Transverse colon (tissue), 4 donors: ENCODE results near the gene OVOL1. TPM values are rescaled to one million over a fixed set of nuclear protein-coding genes. Genes with fewer than 3 reads are reported as not detected.

ENCODE experiments used
- DNase-seq: peaks from one replicate; pipeline ENCODE4 v3.0.0-alpha.2; 2019
- H3K27ac ChIP-seq, 4 donors: fragments of 200-600 bp; sonication (generic); 2 replicates each; pipeline ENCODE4 v1.5.1; 2016 to 2018; ENCODE audit warnings: inconsistent platforms in 4 of 4
- H3K27me3 ChIP-seq: fragments of 200-600 bp; sonication (generic); 2 replicates; pipeline ENCODE4 v1.5.1; 2017; ENCODE audit warnings: inconsistent platforms
- H3K36me3 ChIP-seq, 4 donors: fragments of 200-600 bp; sonication (generic); 2 replicates each; pipeline ENCODE4 v1.5.1; 2017 to 2019; ENCODE audit warnings: inconsistent platforms in 4 of 4
- H3K4me1 ChIP-seq, 4 donors: fragments of 200-600 bp; sonication (generic); 2 replicates each; pipeline ENCODE4 v1.5.1; 2017 to 2020; ENCODE audit warnings: inconsistent platforms in 4 of 4
- H3K4me3 ChIP-seq, 4 donors: fragments of 200-600 bp; sonication (generic); 1 replicate in 1 of 4; 2 replicates in 3 of 4; pipeline versions ENCODE4 v1.5.1 to v1.6.1; 2017 to 2019; ENCODE audit warnings: inconsistent platforms in 4 of 4
- H3K9me3 ChIP-seq, 2 donors: fragments of 200-600 bp; sonication (generic); 2 replicates each; pipeline ENCODE4 v1.5.1; 2017 to 2019; ENCODE audit warnings: inconsistent platforms in 2 of 2
- CTCF ChIP-seq, 5 experiments: fragments of 200-600 bp in 3 of 5; fragments of 450-650 bp in 2 of 5; sonication (generic) in 3 of 5; IDR thresholded peaks; 1 replicate in 2 of 5; 2 replicates in 3 of 5; pipeline ENCODE4 v1.5.1; 2016 to 2017; ENCODE audit warnings: antibody characterized with exemption in 5 of 5, inconsistent platforms in 3 of 5, mild to moderate bottlenecking in 2 of 5, moderate library complexity in 1 of 5
- EP300 ChIP-seq: sonication (generic); formaldehyde crosslinking; IDR thresholded peaks from one replicate; pipeline ENCODE4 v1.6.1; 2017; ENCODE audit warnings: antibody characterized with exemption, low read depth
- POLR2A ChIP-seq: fragments of 450-650 bp; IDR thresholded peaks from one replicate; pipeline ENCODE4 v1.6.1; 2016; ENCODE audit warnings: antibody characterized with exemption, mild to moderate bottlenecking, moderate library complexity
- POLR2AphosphoS5 ChIP-seq, 3 donors: sonication (generic); formaldehyde crosslinking; IDR thresholded peaks; one replicate each; pipeline ENCODE4 v1.6.1; 2016; ENCODE audit warnings: antibody characterized with exemption in 3 of 3
- WGBS, 2 donors: methylation state at CpG; one replicate each; pipeline ENCODE4 v1.1.5; 2018; ENCODE audit warnings: low coverage in 1 of 2; 5-methylcytosine and 5-hydroxymethylcytosine counted together
- in situ Hi-C, 4 donors: fragments of 200-750 bp; cut with MboI; loops; one replicate each; pipeline versions ENCODE4 v1.15.0 to v1.15.1; 2017; ENCODE audit warnings: low sequenced_read_pairs in 3 of 4, low pct_ligation_motif_present in 1 of 4, low pct_unique_long_range_greater_than_20kb in 1 of 4
- intact Hi-C: fragments of 100-400 bp; cut with DNase I; formaldehyde crosslinking; loops from one replicate; pipeline ENCODE4 v1.15.1; 2023; ENCODE audit warnings: low total_unique reads
- total RNA-seq, 4 donors: library from RNA; depleted of rRNA; stranded (reverse); fragments of >200 nt; gene quantifications; one replicate each; pipeline ENCODE4 v1.1.0, GENCODE V29; 2016

The OVOL1 gene
- total RNA-seq, result 10 to 100 TPM; 19.9 to 44.8 (median 33.8) TPM

DNA sequence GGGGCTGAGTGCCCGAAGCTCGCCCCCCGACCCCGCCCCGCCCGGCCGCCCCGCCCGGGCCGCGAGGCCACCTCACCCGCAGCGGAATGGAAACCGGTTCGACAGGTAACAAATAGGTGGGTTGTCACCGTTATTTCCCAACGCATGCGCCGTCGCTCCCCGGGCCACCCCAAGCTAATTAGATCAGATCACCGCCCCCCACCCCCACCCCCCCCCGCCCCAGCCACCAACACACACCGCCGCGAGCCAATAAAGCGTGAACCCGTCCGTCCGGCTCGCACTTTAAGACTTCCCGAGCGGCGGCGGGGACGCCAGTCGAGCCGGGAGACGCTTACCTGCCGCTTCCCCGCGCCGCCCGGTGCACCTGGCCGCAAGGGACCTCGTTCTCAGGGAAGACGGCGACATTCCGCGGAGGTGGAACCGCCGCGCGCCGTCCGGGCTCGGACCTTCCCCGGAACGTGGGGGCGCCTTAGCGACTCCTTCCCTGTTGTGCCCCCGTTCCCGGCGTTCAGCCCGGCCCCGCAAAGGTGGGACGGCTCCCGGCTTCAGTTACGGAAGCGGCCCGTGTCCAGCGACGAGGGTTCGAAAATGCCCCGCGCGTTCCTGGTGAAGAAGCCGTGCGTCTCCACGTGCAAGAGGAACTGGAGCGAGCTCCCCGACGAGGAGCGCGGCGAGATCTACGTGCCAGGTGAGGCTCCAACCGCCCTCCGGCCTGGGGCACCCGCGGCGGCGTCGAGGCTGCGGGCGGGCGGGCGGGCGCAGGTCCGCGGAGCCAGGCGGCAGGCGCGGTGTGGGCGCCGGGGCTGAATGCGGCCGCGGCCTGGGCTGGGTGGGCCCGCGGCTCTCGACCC, at the start of gene OVOL1:
OVOL1 (plus strand) TSS at position 278 of the 851 bp plus-strand sequence; CDS start at position 589, 311 bp downstream.
- 0 to 2% methylated on average over 5 to 52 of the region's 112 CpGs for WGBS, 2 donors
- no peaks in the 10 kb centered on the region for H3K36me3 ChIP-seq
- intact Hi-C loops (no loop called here), in situ Hi-C loops (no loop called here)
- H3K27me3 ChIP-seq, result peaks cover 38% of the 10 kb centered on the region
- TF ChIP-seq POLR2AphosphoS5 (IDR thresholded peaks at IDR 0.05) (peak; percentile 81 to 97 (median 96)), CTCF (IDR thresholded peaks at IDR 0.05) (no peak), EP300 (no peak), POLR2A (peak; percentile 95)
- H3K9me3 ChIP-seq, result no peaks in the 10 kb centered on the region
- H3K4me1 ChIP-seq, result peaks cover 9 to 53% (median 41%) of the 10 kb centered on the region in 4 donors
- DNase-seq, result peak; percentile 91
- H3K4me3 ChIP-seq, result peak within 1 kb of the TSS; percentile 44 to 70 (median 54)
- peak within 1 kb of the TSS; percentile 80 to 93 (median 86) for H3K27ac ChIP-seq

DNA sequence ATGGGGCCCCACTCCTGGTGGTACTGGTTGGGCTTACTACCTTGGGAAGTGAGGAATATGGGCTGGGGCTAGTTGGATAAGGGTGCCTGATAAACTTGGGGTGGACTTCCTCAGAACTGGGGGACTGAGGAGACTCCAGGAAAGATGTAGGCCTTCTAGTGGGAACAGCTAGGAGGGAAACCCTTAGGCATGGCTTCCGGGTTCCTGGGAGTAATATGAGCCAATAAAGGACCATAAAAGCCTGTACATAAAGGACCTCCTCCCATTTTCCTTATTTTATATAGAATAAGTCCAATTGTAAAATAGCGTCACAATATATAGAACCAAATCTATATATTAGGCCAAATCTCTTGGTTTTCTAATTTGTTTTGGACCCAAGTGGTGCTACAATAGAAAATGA, 47.8 kb upstream of the OVOL1 start:
- TF ChIP-seq POLR2AphosphoS5 (IDR thresholded peaks at IDR 0.05) (no peak), CTCF (IDR thresholded peaks at IDR 0.05) (no peak), POLR2A (no peak), EP300 (no peak)
- WGBS, 2 donors, result 54 to 56% methylated on average over 2 of the region's 2 CpGs
- Histone ChIP-seq H3K4me1 (peaks cover 0 to 5% (median 0%) of the 10 kb centered on the region in 4 donors), H3K36me3 (no peaks in the 10 kb centered on the region), H3K27ac (no peak overlapping the region), H3K9me3 (no peaks in the 10 kb centered on the region), H3K27me3 (no peaks in the 10 kb centered on the region), H3K4me3 (no peak overlapping the region)
- DNase-seq, result no peak
- in situ Hi-C loops, result no loop called here
- intact Hi-C loops, result no loop called here

- WGBS, 2 donors, result 89% methylated on average over 8 of the region's 8 CpGs; no CpG with 5 or more reads in 1 of the 2 donors
- Histone ChIP-seq H3K4me1 (peaks cover 0 to 5% (median 0%) of the 10 kb centered on the region in 4 donors), H3K9me3 (no peaks in the 10 kb centered on the region), H3K4me3 (no peak overlapping the region), H3K27me3 (no peaks in the 10 kb centered on the region), H3K27ac (no peak overlapping the region), H3K36me3 (no peaks in the 10 kb centered on the region)
- no peak for DNase-seq
- in situ Hi-C loops (no loop called here), intact Hi-C loops (no loop called here)
- TF ChIP-seq POLR2AphosphoS5 (IDR thresholded peaks at IDR 0.05) (no peak), EP300 (no peak), POLR2A (no peak), CTCF (IDR thresholded peaks at IDR 0.05) (no peak)
Measured at GRCh38 chr11:65741185-65741584, 45.7 kb upstream of the OVOL1 start.

- intact Hi-C loops, result no loop called here
- Histone ChIP-seq H3K4me1 (peaks cover 0 to 5% (median 0%) of the 10 kb centered on the region in 4 donors), H3K36me3 (no peaks in the 10 kb centered on the region), H3K9me3 (no peaks in the 10 kb centered on the region), H3K4me3 (no peak overlapping the region), H3K27me3 (no peaks in the 10 kb centered on the region), H3K27ac (no peak overlapping the region)
- WGBS, 2 donors, result 78 to 80% methylated on average over 1 of the region's 1 CpG
- TF ChIP-seq POLR2A (no peak), CTCF (IDR thresholded peaks at IDR 0.05) (no peak), POLR2AphosphoS5 (IDR thresholded peaks at IDR 0.05) (no peak), EP300 (no peak)
- in situ Hi-C loops, result no loop called here
- DNase-seq, result no peak
Measured at GRCh38 chr11:65742353-65742752, 44.5 kb upstream of the OVOL1 start.
